K562 (cell line): ENCODE data around the gene SIGLEC7. TPM values are rescaled to one million over a fixed set of nuclear protein-coding genes. Genes with fewer than 3 reads are reported as not detected.

Source experiments
- CBFA2T2 ChIP-seq: fragments of 450-650 bp; conservative IDR thresholded peaks from 2 replicates; pipeline ENCODE4 v1.6.1; 2017; ENCODE audit warnings: mild to moderate bottlenecking
- CREM ChIP-seq: IDR thresholded peaks from 2 replicates; pipeline ENCODE4 v1.6.1; 2014; ENCODE audit warnings: antibody characterized with exemption, low read depth
- ELF1 ChIP-seq: fragments of 200-800 bp; sonication (Bioruptor generic); IDR thresholded peaks from 2 replicates; pipeline ENCODE4 v1.6.1; 2016; ENCODE audit warnings: missing genetic modification characterization, missing compliant biosample characterization
- ETV5 ChIP-seq: sonication (generic); formaldehyde crosslinking; IDR thresholded peaks from 2 replicates; pipeline ENCODE4 v1.4.0; 2020; ENCODE audit warnings: low read depth, mild to moderate bottlenecking, missing genetic modification reagents
- GABPA ChIP-seq: fragments of 200-800 bp; sonication (Bioruptor generic); conservative IDR thresholded peaks from 2 replicates; pipeline ENCODE4 v1.6.1; 2016; ENCODE audit warnings: low read depth, missing genetic modification characterization, missing compliant biosample characterization
- MAFF ChIP-seq: IDR thresholded peaks from 2 replicates; pipeline ENCODE4 v1.6.1; 2012; ENCODE audit warnings: low read length, improper control_type of control experiment
- TCF7 ChIP-seq: sonication (generic); IDR thresholded peaks from 2 replicates; pipeline ENCODE4 v1.6.1; 2016; ENCODE audit warnings: antibody characterized with exemption, borderline replicate concordance
- TEAD4 ChIP-seq, 2 experiments: sonication (generic) in 1 of 2; formaldehyde crosslinking in 1 of 2; IDR thresholded peaks; 2 replicates each; pipeline versions ENCODE4 v1.6.1 to v1.8.0; 2012 to 2022; ENCODE audit warnings: borderline replicate concordance in 1 of 2, inconsistent platforms in 1 of 2, low read length in 1 of 2, mild to moderate bottlenecking in 1 of 2, missing genetic modification reagents in 1 of 2
- ZNF175 ChIP-seq: fragments of 200-800 bp; sonication (Bioruptor generic); IDR thresholded peaks from 2 replicates; pipeline ENCODE4 v1.6.1; 2016; ENCODE audit warnings: low read depth, mild to moderate bottlenecking, missing genetic modification characterization, missing compliant biosample characterization
- polyA plus RNA-seq, 8 experiments: library from polyadenylated mRNA; depleted of rRNA in 4 of 8; stranded (reverse) in 5 of 8; unstranded in 3 of 8; fragments of >200 nt; fragmentation: Nextera tagmentation in 2 of 8; fragmentation: Illumina TruSeq in 1 of 8; extraction: Ambion mirVana in 2 of 8; extraction: Trizol in 1 of 8; gene quantifications; 2 replicates each; pipeline versions ENCODE4 v1.2.1 to v1.2.3, GENCODE V29; 2011 to 2014; ENCODE audit warnings: inconsistent platforms in 1 of 8, missing spikeins in 1 of 8
- total RNA-seq, 7 experiments: library from RNA; depleted of rRNA in 6 of 7; stranded (reverse); fragments of >200 nt in 6 of 7; fragmentation: Illumina TruSeq in 2 of 7; extraction: Trizol in 2 of 7; gene quantifications; 2 replicates each; pipeline versions ENCODE4 v1.2.1 to v1.2.3, GENCODE V29; 2011 to 2021; ENCODE audit warnings: low replicate concordance in 1 of 7
- TF ChIP-seq, protein P1 (sequence below), 2 experiments: fragments of 450-650 bp in 1 of 2; sonication (generic) in 1 of 2; formaldehyde crosslinking in 1 of 2; IDR thresholded peaks; 2 replicates each; pipeline versions ENCODE4 v1.7.1 to v1.9.0; 2016 to 2022; ENCODE audit warnings: inconsistent platforms in 1 of 2, mild to moderate bottlenecking in 1 of 2, missing genetic modification reagents in 1 of 2
- TF ChIP-seq, protein P2 (sequence below): fragments of 450-650 bp; conservative IDR thresholded peaks from 2 replicates; pipeline ENCODE4 v1.6.1; 2016; ENCODE audit warnings: missing genetic modification characterization, low read depth, mild to moderate bottlenecking, missing compliant biosample characterization, moderate library complexity
- TF ChIP-seq, protein P3 (sequence below): fragments of 450-650 bp; IDR thresholded peaks from 2 replicates; pipeline ENCODE4 v1.6.1; 2016
- TF ChIP-seq, protein P4 (sequence below): fragments of 450-650 bp; IDR thresholded peaks from one replicate; pipeline ENCODE4 v1.6.1; 2018; ENCODE audit warnings: mild to moderate bottlenecking, moderate library complexity; ENCODE audit not compliant: partially characterized antibody

Gene SIGLEC7
- total and polyA plus RNA-seq, 9 of the 15 experiments (the other 6 are each of a cell fraction or from before 2014, with no cell fraction given): 0.10 to 0.12 TPM; not detected in 7

DNA sequence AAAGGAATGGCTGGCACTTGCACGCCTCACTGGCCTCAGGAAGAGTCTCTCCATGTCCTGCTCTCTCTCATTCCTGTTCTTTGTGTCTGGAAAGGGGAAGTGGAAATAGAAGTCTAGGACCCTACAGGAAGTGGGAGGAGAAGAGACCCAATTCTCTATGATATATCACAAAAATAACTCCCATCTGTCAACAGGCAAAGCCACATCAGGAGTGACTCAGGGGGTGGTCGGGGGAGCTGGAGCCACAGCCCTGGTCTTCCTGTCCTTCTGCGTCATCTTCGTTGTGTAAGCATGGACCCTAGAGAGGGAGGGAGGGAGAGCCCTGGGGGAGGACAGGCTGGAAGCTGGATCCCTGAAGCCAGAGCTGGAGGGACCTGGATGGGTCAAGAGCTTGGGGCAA lies 14.3 kb upstream of the SIGLEC7 start (continued):
- TF ChIP-seq, protein P1, sequence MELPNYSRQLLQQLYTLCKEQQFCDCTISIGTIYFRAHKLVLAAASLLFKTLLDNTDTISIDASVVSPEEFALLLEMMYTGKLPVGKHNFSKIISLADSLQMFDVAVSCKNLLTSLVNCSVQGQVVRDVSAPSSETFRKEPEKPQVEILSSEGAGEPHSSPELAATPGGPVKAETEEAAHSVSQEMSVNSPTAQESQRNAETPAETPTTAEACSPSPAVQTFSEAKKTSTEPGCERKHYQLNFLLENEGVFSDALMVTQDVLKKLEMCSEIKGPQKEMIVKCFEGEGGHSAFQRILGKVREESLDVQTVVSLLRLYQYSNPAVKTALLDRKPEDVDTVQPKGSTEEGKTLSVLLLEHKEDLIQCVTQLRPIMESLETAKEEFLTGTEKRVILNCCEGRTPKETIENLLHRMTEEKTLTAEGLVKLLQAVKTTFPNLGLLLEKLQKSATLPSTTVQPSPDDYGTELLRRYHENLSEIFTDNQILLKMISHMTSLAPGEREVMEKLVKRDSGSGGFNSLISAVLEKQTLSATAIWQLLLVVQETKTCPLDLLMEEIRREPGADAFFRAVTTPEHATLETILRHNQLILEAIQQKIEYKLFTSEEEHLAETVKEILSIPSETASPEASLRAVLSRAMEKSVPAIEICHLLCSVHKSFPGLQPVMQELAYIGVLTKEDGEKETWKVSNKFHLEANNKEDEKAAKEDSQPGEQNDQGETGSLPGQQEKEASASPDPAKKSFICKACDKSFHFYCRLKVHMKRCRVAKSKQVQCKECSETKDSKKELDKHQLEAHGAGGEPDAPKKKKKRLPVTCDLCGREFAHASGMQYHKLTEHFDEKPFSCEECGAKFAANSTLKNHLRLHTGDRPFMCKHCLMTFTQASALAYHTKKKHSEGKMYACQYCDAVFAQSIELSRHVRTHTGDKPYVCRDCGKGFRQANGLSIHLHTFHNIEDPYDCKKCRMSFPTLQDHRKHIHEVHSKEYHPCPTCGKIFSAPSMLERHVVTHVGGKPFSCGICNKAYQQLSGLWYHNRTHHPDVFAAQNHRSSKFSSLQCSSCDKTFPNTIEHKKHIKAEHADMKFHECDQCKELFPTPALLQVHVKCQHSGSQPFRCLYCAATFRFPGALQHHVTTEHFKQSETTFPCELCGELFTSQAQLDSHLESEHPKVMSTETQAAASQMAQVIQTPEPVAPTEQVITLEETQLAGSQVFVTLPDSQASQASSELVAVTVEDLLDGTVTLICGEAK (IDR thresholded peaks at IDR 0.05): peak; percentile 54
- TF ChIP-seq, protein P1 (CRISPR knock-in tag; IDR thresholded peaks at IDR 0.05): no peak
- TF ChIP-seq CREM: peak; percentile 91
- TF ChIP-seq, protein P2, sequence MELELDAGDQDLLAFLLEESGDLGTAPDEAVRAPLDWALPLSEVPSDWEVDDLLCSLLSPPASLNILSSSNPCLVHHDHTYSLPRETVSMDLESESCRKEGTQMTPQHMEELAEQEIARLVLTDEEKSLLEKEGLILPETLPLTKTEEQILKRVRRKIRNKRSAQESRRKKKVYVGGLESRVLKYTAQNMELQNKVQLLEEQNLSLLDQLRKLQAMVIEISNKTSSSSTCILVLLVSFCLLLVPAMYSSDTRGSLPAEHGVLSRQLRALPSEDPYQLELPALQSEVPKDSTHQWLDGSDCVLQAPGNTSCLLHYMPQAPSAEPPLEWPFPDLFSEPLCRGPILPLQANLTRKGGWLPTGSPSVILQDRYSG (tag): no peak
- TF ChIP-seq, protein P3, sequence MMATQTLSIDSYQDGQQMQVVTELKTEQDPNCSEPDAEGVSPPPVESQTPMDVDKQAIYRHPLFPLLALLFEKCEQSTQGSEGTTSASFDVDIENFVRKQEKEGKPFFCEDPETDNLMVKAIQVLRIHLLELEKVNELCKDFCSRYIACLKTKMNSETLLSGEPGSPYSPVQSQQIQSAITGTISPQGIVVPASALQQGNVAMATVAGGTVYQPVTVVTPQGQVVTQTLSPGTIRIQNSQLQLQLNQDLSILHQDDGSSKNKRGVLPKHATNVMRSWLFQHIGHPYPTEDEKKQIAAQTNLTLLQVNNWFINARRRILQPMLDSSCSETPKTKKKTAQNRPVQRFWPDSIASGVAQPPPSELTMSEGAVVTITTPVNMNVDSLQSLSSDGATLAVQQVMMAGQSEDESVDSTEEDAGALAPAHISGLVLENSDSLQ: peak; percentile 46; the same call in 1 of the 2 replicates
- TF ChIP-seq ELF1 (tag): peak; percentile 28; the same call in 1 of the 2 replicates
- peak; percentile 89 for TF ChIP-seq ETV5 (CRISPR knock-in tag)
- peak; percentile 36; the same call in 1 of the 2 replicates for TF ChIP-seq TEAD4 (IDR thresholded peaks at IDR 0.05; ENCODE audit: low read length)
- TF ChIP-seq TEAD4 (CRISPR knock-in tag; IDR thresholded peaks at IDR 0.05; ENCODE audit: borderline replicate concordance): no peak
- TF ChIP-seq MAFF: no peak
- TF ChIP-seq, protein P4, sequence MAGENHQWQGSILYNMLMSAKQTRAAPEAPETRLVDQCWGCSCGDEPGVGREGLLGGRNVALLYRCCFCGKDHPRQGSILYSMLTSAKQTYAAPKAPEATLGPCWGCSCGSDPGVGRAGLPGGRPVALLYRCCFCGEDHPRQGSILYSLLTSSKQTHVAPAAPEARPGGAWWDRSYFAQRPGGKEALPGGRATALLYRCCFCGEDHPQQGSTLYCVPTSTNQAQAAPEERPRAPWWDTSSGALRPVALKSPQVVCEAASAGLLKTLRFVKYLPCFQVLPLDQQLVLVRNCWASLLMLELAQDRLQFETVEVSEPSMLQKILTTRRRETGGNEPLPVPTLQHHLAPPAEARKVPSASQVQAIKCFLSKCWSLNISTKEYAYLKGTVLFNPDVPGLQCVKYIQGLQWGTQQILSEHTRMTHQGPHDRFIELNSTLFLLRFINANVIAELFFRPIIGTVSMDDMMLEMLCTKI: no peak
- 0 out of 2 replicates have a peak, but pooled peaks have one; percentile 3 for TF ChIP-seq ZNF175 (CRISPR knock-in tag)
- peak; percentile 85 for TF ChIP-seq GABPA (tag)
- TF ChIP-seq TCF7: peak; percentile 91
- peak; percentile 28; the same call in 1 of the 2 replicates for TF ChIP-seq CBFA2T2
